ENCODE measurements around the gene ARHGEF10L. TPM values are rescaled to one million over a fixed set of nuclear protein-coding genes. Genes with fewer than 3 reads are reported as not detected.

Gene ARHGEF10L
- total RNA-seq, 1 donor from 2014 or later: 3.1 TPM

GRCh38 chr1:17546946-17547670 is 7.6 kb downstream of the ARHGEF10L start:
- Mint-ChIP-seq H3K4me1 (ENCODE audit: unreplicated experiment) (peaks cover 5% of the 10 kb centered on the region), H3K4me3 (ENCODE audit: unreplicated experiment) (no peak overlapping the region), H3K9me3 (ENCODE audit: unreplicated experiment) (no peaks in the 10 kb centered on the region), H3K27ac (ENCODE audit: unreplicated experiment) (no peak overlapping the region), H3K36me3 (ENCODE audit: low read depth, unreplicated experiment) (no peaks in the 10 kb centered on the region), H3K27me3 (ENCODE audit: unreplicated experiment) (peaks cover 6% of the 10 kb centered on the region)
- TF ChIP-seq, protein P1, sequence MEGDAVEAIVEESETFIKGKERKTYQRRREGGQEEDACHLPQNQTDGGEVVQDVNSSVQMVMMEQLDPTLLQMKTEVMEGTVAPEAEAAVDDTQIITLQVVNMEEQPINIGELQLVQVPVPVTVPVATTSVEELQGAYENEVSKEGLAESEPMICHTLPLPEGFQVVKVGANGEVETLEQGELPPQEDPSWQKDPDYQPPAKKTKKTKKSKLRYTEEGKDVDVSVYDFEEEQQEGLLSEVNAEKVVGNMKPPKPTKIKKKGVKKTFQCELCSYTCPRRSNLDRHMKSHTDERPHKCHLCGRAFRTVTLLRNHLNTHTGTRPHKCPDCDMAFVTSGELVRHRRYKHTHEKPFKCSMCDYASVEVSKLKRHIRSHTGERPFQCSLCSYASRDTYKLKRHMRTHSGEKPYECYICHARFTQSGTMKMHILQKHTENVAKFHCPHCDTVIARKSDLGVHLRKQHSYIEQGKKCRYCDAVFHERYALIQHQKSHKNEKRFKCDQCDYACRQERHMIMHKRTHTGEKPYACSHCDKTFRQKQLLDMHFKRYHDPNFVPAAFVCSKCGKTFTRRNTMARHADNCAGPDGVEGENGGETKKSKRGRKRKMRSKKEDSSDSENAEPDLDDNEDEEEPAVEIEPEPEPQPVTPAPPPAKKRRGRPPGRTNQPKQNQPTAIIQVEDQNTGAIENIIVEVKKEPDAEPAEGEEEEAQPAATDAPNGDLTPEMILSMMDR (IDR thresholded peaks at IDR 0.05; ENCODE audit: unreplicated experiment): no peak
- DNase-seq (ENCODE audit: low spot score): no peak

GRCh38 chr1:17549384-17549783 is 9.9 kb downstream of the ARHGEF10L start:
- Mint-ChIP-seq H3K27me3 (ENCODE audit: unreplicated experiment) (peaks cover 6% of the 10 kb centered on the region), H3K9me3 (ENCODE audit: unreplicated experiment) (no peaks in the 10 kb centered on the region), H3K4me1 (ENCODE audit: unreplicated experiment) (peaks cover 11% of the 10 kb centered on the region), H3K4me3 (ENCODE audit: unreplicated experiment) (no peak overlapping the region), H3K36me3 (ENCODE audit: low read depth, unreplicated experiment) (no peaks in the 10 kb centered on the region), H3K27ac (ENCODE audit: unreplicated experiment) (no peak overlapping the region)
- no peak for DNase-seq (ENCODE audit: low spot score)
- TF ChIP-seq, protein P1 (IDR thresholded peaks at IDR 0.05; ENCODE audit: unreplicated experiment): no peak

GRCh38 chr1:17550729-17551584 is 11.5 kb downstream of the ARHGEF10L start:
- no peaks in the 10 kb centered on the region for H3K36me3 Mint-ChIP-seq (ENCODE audit: low read depth, unreplicated experiment)
- H3K4me1 Mint-ChIP-seq (ENCODE audit: unreplicated experiment): peaks cover 10% of the 10 kb centered on the region
- TF ChIP-seq, protein P1 (IDR thresholded peaks at IDR 0.05; ENCODE audit: unreplicated experiment): no peak
- H3K9me3 Mint-ChIP-seq (ENCODE audit: unreplicated experiment): no peaks in the 10 kb centered on the region
- DNase-seq (ENCODE audit: low spot score): no peak
- no peak overlapping the region for H3K27ac Mint-ChIP-seq (ENCODE audit: unreplicated experiment)
- H3K27me3 Mint-ChIP-seq (ENCODE audit: unreplicated experiment): peaks cover 4% of the 10 kb centered on the region
- no peak overlapping the region for H3K4me3 Mint-ChIP-seq (ENCODE audit: unreplicated experiment)

DNA sequence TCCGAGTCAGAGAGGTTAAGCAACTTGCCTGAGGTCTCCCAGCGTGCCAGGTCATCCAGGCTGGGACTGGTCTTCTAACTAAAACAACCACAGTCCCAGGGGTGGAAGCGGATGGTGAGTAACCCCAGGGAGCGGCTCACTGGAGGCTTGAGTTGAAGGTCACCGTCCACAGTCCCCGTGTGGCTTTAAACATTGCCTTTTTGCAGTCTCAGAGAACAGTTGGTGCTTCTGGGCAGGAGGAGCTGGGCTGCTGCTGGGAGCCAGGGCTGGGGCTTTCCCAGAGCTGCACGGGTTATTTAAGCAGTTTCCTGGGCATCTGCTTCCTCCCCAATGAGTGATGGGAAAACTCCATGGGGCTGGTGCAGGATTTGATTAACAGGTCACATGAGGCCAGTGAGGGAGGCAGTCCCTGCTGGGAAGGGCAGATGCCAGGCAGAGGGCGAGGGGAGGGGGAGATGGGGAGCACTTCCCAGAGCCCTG is 12.3 kb downstream of the ARHGEF10L start:
- H3K27me3 Mint-ChIP-seq (ENCODE audit: unreplicated experiment): peaks cover 4% of the 10 kb centered on the region
- H3K4me3 Mint-ChIP-seq (ENCODE audit: unreplicated experiment): no peak overlapping the region
- no peak for DNase-seq (ENCODE audit: low spot score)
- H3K27ac Mint-ChIP-seq (ENCODE audit: unreplicated experiment): no peak overlapping the region
- H3K36me3 Mint-ChIP-seq (ENCODE audit: low read depth, unreplicated experiment): no peaks in the 10 kb centered on the region
- H3K4me1 Mint-ChIP-seq (ENCODE audit: unreplicated experiment): peaks cover 10% of the 10 kb centered on the region
- no peaks in the 10 kb centered on the region for H3K9me3 Mint-ChIP-seq (ENCODE audit: unreplicated experiment)
- TF ChIP-seq, protein P1 (IDR thresholded peaks at IDR 0.05; ENCODE audit: unreplicated experiment): no peak
